Measurements from ENCODE around the gene DIAPH3.

DNA sequence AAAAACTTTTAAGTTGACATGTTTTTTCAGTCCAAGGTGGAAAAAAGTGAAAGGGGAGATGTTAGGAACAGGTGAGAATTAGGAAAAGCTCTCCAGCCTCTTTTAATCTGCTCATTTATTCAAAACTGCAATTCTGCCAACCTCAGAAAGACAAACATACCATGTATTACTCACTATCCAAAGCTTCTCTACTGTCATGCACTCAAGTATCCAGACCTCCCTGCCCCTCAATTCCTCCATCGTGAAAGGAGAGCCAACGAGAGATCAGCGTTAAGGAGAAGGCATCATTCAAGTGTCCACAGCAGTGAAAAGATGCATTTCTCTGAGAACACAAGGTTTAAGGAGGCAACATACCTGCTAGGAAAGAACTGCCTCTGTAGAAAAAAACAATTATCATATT lies 24.5 kb downstream of the DIAPH3 start:
- TF ChIP-seq CTCF (IDR thresholded peaks at IDR 0.05) = no peak
- TF ChIP-seq POLR2A (IDR thresholded peaks at IDR 0.05) = no peak
- TF ChIP-seq EP300 (IDR thresholded peaks at IDR 0.05) = no peak
- TF ChIP-seq POLR2AphosphoS5 (IDR thresholded peaks at IDR 0.05) = no peak

All from sigmoid colon (tissue), 4 donors.